Stimulated activated CD8-positive, alpha-beta memory T cell treated with anti-CD3 and anti-CD28 coated beads, Interleukin-15, amount 100 ng/mL, for 1 hour (primary cell): ENCODE measurements around the gene LNX2.

Source experiments
- DNase-seq: peaks from one replicate; pipeline ENCODE4 v3.0.0-alpha.2; 2020; ENCODE audit warnings: low read depth

Gene LNX2

GRCh38 chr13:27605610-27606200, 14.6 kb downstream of the LNX2 start:
- DNase-seq, result no peak

GRCh38 chr13:27605099-27605498, 15.2 kb downstream of the LNX2 start:
- DNase-seq, result no peak

DNA sequence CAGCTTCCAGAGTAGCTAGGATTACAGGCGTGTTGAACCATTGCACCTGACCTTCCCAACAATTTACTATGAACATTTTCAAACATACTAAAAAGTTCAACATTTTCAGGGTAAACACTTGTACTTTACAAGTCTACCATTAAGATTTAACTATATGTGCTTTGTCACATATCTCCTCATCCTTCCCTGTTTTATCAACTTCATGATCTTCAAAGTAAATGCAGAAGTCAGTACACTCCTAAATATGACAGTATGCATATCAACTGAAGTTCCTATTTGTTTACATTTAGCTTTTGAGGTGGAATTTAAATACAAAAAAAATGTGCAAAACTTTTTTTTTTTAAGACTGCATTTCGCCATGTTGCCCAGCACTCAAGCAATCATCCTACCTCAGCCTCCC, 18.5 kb downstream of the LNX2 start:
- DNase-seq, result no peak

DNA sequence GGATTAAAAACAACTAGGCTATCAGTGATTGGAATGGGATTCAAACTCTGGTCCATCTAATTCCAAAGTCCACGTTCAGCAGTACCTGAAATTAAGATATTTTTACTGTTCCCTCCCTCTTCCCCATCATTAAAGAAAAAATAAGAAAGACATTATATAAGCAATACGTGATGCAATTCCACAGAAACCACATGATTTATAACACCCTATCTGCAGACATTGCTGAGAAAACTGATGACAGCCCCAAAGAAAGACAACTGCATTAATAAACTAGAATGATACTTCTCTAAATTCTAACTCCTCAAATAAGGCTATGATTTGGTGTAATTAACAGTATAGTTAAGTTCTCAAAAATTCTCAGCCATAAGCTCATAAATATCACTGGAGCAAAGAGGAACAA, 19.1 kb downstream of the LNX2 start:
- no peak for DNase-seq

- no peak for DNase-seq
Measured at GRCh38 chr13:27600711-27601110, 19.6 kb downstream of the LNX2 start.

DNA sequence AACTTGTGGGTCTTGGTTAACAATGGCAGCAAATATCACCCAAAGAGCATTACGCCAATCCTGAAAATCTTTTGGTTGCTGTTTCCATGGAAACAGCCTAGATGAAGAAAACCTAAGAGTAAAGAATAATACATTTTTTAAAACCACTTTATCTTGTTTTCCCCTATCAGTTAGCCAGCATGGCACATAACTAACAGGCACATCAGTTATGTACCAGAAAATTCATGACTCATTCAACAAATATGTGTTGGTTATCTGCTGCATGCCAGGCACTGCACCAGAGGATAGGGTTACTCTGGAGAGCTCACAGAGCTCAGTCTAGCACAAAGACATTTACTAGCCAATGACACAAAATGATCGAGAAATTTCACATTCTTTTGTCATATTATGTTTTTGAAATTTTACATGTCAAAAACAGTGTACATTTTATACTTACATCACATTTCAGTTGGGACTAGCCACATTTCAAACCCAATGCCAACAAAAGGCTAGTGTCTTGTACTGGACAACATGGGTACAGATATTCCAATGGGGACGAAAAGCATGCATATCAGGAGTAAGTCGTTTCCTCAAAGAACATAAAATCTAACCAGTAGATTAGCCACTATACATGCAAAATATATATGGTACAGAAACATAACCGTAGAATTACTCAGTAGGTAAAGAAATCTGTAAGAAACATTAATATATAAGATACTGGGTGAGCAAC, 20.3 kb downstream of the LNX2 start:
- DNase-seq, result no peak

- no peak for DNase-seq
Measured at GRCh38 chr13:27599096-27599495, 21.2 kb downstream of the LNX2 start.

DNA sequence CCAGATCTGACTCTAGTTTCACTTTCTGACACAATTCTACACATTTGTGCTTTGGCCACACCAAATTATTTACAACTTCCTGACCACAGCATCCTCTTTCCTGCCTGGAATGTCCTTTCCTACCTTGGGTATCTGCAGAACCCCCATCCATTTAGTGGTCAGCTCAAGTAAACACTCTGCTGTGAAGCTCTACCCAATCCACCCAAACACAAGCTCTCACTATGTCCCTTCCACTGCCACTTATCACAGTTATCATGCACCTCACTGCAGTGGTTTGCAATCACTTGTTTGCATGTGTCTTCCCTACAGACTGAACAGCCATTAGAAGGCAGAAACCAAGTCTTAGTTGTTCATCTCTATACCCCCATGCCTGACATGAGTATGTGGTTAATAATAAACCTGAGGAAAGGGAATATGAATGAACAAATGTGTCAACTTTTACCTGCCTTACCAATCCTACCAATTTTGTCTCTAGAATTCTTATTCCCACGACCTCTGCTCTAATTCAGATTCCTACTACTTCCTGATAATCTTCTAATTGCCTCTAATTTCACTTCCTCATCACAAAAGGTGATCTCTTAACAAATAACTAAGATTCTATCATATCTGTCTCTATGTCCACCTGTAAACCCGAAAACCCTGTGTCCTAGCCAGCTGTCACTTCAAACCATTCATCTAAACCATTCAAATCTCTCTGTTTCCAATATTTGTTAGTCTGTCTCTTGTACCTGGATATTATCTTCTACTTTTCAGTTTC, 25.1 kb downstream of the LNX2 start:
- no peak for DNase-seq

GRCh38 chr13:27593267-27593666, 27.1 kb downstream of the LNX2 start:
- DNase-seq, result no peak

GRCh38 chr13:27592865-27593264, 27.5 kb downstream of the LNX2 start:
- DNase-seq, result no peak

- DNase-seq, result no peak
Measured at GRCh38 chr13:27588405-27588804, 31.9 kb downstream of the LNX2 start.

- DNase-seq, result no peak
Measured at GRCh38 chr13:27587095-27587746, 33.1 kb downstream of the LNX2 start.

GRCh38 chr13:27583645-27584044, 36.7 kb downstream of the LNX2 start:
- no peak for DNase-seq

GRCh38 chr13:27578121-27579030, 42.0 kb downstream of the LNX2 start:
- no peak for DNase-seq

DNA sequence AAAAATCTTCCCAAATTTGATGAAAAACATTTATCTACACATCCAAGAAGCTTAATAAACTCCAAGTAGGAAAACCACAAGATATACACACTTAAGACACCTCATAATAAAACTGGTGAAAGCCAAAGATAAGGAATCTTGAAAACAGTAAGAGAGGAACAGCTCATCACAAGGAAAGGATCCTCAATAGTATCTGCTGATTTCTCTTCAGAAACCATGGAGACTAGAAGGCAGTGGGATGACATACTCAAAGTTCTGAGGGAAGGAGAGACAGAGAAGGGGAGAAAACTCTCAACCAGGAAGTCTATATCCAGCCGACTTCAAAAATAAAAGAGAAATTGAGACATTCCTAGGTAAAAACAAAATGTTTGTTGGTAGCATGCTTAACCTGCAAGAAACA, 45.7 kb downstream of the LNX2 start:
- DNase-seq, result no peak

- no peak for DNase-seq
Measured at GRCh38 chr13:27573265-27573664, 47.1 kb downstream of the LNX2 start.

- DNase-seq, result no peak
Measured at GRCh38 chr13:27572234-27572901, 48.0 kb downstream of the LNX2 start.

GRCh38 chr13:27570906-27571305, 49.4 kb downstream of the LNX2 start:
- DNase-seq, result no peak

DNA sequence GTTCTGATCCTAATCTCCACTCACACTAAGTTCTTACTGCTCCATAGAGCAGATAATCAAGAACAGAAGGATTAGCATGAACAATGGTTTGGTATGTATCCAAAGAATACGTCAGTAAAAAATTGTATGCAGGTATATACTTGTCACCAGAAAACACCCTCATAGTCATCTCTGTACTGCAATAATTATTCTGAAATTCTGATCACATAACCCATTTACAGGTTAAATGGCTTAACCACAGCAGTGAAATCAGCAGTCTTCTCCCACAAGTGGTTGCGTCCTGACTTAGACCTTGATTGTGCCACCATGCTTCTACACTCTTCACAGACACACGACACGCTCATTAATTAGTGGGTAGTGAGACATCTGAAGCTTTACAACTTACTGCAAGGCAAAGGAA, 50.9 kb downstream of the LNX2 start:
- DNase-seq, result no peak

DNA sequence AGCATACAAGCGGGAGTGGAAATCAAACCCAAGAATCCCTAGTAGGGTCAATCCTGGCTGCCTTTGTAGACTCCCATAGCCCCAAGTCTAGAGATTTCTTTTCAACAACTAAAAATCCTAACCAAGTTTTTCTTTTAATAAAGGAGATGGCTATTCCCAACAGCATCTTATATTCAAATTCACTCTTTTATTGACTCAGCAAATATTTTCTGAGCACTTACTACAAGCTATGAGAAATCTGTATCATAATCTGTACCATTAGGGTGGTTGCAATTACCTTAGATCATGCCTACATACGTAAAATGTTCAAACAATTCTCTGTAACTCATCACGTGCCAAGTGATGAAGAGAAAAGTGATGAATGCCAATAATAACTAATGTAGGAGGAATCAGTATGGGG, 54.5 kb downstream of the LNX2 start:
- DNase-seq, result no peak

DNA sequence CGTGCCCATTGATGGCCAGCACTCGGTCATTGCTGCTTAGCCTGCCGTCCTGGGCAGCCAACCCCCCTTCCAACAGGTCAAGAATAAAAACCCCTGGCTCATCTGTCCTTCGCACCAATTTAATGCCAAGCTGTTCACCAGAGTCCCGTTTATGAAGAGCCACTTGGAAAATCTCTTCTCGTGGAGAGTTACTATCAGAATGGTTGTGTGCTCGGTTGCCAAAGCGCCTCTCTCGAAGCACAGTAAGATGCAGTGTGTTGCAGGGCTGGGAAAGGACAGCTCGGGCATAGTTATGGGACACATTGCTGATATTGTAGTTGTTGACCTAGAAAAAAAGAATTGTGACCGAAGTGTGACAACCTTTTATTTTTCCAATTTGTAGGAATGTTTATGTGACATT, 57.9 kb downstream of the LNX2 start:
- no peak for DNase-seq
